Epithelial cell of umbilical artery (primary cell): ENCODE results near the gene ECSIT. TPM values are rescaled to one million over a fixed set of nuclear protein-coding genes. Genes with fewer than 3 reads are reported as not detected.

Source experiments
- total RNA-seq: library from RNA; depleted of rRNA; stranded (reverse); fragments of >200 nt; gene quantifications from 2 replicates; pipeline ENCODE4 v1.2.3, GENCODE V29; 2014

ECSIT gene, protein sequence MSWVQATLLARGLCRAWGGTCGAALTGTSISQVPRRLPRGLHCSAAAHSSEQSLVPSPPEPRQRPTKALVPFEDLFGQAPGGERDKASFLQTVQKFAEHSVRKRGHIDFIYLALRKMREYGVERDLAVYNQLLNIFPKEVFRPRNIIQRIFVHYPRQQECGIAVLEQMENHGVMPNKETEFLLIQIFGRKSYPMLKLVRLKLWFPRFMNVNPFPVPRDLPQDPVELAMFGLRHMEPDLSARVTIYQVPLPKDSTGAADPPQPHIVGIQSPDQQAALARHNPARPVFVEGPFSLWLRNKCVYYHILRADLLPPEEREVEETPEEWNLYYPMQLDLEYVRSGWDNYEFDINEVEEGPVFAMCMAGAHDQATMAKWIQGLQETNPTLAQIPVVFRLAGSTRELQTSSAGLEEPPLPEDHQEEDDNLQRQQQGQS
- total RNA-seq = 34.1 and 38.9 TPM in 2 replicates

DNA sequence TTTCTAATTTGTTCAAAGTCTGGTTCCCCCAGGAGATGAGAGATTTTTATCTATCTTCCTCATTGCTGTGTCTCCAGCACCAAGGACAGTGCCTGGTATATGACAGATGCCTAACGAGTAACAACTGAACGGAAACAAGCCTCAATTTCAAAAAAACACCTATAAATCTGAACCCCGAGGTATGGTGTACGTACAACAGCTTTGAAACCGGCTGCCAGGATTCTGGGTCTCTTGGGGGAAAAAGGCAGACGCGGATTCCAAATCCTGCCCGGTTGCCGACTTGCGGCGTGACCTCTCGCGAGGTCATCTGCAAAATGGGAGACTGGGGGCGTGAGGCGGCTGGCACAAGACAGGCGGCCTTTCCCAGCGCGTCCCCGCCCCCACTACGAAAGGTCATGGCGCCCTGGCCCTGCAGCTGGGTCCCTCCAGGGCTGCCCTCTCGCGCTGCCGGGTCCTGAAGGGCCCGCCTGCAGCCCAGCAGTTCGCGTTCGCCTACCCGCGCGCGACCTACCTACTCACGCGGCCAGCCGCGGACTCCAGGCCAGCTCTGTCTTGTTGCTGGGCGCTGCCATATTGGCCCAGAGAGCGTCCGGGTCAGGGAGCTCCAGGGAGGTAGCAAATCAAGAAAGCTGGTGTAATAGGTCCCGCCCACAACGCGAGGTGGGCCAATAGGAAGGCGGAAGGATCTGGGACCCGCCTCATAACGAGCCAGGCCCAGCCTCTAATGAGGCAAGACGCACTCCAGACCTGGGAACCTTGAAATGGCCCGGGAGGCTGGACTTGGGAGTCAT, at the start of gene ECSIT:
ECSIT (minus strand) TSS at position 584 of the 791 bp plus-strand sequence. CDS start 9,964 bp downstream, outside the sequence.

DNA sequence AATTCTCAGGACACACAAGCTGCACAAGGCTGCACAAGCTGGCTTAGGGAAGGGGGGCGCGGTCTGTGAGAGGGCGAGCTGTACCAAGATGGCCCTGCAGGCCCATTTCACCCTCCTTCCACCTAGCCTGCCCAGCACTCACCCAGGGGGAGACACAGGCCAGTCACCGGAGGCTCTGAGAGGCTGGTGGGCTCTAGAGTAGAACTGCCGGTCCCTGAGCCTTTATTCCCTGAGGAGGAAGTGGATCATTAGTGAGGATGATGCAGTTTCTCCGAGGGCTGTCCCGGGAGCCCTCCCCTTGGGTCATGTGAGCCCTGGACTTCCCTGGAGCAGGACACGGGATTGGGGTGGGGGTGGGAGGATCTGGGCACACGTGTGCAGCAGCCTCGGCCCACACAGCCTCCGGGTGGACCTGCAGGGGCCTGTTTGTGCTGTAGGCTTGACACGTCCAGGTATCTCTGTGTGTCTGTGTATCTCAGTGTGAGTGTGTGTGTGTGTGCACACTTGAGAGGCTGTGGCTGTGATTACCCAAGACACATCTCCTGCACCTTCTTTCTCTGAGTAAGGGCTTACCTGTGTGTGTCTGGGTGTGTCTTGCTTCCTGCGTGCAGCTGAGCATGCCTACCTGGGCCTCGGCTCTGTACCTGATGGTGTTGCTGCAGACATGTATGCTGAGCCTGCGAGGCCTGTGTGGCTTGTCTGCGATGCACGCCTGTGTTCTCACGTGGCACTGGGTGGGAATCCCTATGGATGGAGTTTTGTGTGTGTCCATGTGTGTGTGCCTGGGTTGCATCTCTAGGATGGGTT, 48.7 kb upstream of the ECSIT start, which contains the start of gene ACP5:
ACP5 (minus strand) TSS at position 195 of the 807 bp plus-strand sequence. CDS start 328 bp downstream, outside the sequence.

DNA sequence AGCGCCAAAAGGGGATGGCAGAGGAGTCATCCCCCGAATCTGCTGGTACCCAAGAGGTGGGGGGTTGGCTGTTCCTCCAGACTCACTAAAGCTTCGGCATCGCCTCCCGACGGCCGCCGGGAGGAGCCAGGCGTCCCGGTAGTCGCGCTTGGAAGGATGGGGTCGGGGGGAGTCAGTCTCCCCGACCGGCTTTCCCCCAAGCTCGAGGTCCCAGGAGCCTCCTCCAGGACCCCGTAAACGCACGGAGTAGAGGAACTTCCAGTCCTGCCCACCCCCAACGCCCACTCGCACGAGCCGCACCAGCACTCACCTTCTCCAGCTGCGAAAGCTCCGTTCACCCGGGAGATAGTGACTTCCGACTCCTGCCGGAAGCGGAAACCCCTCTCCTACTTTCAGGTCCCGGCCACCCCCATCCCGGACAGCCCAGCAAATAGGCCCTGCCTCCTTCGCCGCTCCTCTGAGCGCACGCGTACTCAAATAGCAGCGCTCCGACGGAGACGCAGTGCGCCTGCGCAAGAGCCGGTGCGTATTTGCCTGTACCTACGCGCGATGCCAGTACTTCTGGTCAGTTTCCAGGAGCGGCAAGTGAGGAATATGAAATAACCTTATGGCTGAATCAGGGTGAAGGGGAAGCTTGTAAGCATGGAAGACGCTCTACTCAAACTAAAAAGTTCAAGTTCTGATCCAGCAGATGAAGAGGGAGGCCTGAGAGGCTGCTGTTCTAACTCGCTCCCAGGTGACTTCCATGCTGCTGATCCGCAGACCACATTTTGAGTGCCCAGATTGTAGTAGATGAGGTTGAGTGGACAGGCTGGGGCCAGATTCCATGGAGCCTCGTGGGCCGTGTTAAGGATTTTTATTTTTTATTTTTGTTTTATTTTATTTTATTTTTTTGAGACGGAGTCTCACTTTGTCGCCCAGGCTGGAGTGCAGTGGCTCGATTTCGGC, 30.2 kb upstream of the ECSIT start, which contains the start of gene ELOF1:
ELOF1 (minus strand) TSS at position 350 of the 948 bp plus-strand sequence. CDS start 4,883 bp downstream, outside the sequence.

DNA sequence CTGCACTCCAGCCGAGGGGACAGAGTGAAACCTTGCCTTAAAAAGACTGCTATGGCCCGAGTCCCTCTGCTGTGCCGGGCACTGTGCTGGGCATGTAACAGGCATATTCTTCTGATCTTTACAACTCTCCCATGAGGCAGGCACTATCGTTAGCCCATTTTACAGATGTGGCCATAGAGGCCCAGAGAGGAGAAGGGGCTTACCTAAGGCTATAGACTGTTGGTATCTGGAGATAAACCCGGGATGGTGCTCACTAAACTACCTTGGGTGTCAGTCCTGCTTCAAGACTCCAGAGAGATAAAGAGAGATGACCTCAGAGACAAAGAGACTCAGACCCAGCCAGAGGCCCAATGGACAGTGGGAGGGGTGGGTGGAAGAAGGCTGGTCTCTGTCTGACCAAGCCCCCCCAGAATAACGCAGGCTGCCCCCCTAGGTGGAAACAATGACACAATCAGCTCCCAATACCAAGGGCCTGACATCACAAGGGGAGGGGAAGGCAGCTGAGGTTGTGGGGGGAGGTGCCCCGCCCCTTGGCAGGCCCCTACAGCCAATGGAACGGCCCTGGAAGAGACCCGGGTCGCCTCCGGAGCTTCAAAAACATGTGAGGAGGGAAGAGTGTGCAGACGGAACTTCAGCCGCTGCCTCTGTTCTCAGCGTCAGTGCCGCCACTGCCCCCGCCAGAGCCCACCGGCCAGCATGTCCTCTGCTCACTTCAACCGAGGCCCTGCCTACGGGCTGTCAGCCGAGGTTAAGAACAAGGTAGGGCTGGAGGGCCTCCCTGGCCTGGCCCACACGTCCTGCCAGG, 9.5 kb upstream of the ECSIT start, which contains the start of gene CNN1:
CNN1 (plus strand) TSS at position 620 of the 805 bp plus-strand sequence; CDS start at position 697, 77 bp downstream.

DNA sequence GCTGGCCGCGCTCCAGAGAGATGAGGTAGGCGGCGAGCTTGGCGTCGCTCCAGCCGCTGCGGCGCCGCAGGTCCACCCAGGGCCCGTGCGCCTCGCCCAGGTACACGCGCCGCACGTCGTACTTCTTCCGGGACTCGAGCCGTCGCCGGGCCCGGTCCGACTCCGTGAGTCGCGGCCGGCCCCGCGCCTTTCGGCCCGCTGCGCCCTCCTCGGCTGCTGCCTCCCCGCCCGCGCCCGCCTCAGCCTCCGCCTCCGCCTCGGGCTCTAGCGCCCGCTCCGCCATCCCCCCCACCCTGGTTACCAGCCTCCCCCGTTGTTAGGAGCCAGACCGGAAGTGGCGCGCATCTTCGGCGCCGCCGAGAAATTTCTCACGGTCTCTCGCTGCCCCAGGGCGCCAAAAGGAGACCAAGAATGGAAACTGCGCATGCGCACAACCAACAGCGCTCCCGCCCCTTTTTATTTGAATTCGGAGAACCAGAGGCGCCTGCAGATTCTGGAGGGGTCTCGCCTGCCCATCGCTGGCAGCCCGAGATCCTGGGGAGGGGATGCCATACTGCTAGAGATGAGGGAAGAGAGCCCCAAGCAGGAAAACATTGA, 23.3 kb downstream of the ECSIT start, which contains the start of gene ZNF653:
ZNF653 (minus strand) TSS at position 336 of the 597 bp plus-strand sequence; CDS start at position 283, 53 bp downstream.

DNA sequence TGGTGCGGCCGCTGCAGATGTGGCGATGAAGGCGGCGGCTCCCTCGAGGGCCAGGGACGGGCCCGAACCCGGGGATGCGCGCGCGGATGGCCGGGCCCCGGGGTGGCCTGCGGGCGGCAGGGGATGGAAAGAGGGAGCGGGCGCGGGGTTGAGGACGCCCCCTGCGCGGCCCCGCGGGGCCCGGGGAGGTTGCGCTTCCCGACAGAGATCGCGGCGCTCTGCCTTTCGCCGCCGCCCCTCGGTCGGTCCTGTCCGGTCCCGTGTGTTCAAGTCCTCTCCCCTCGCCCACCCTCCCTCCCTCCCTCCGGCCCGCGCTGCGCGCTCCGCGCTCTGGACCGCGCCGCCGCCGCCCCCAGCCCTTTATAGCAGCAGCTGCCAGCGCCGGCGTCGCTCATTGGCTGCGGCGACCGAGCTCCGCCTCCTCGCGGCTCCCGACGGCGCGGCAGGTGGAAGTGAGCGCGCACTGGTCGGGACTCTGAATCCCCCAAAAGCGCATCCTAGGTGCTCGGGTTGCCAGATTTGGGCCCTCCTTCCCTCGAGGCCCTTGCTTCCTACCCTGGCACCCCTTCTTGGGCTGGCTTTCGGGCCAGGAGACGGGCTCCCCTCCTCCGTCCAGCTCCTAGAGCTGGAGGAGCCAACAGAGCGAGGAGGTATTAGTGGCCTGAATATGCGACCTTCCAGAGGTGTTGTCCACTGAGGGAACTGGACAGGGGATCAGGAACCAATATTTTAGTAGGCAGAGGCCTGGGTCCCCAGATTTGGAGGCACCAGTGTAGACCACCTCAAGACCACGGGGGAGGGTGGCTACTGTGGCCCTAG, 48.0 kb downstream of the ECSIT start, which contains the start of gene ELAVL3:
ELAVL3 (minus strand) TSS at position 332 of the 819 bp plus-strand sequence. CDS start 438 bp downstream, outside the sequence.

Other genes starting within 250 kb of the ECSIT start
- gene TSPAN16, start 233.0 kb downstream of the ECSIT start, total RNA-seq = not detected in 2 replicates
- 31.8 and 32.2 TPM in 2 replicates for gene RAB3D, start 189.5 kb downstream of the ECSIT start, total RNA-seq
- gene TMEM205, start 182.9 kb downstream of the ECSIT start, total RNA-seq = 133 and 199 TPM in 2 replicates
- 3.8 and 6.2 TPM in 2 replicates for gene CCDC159, start 182.6 kb downstream of the ECSIT start, total RNA-seq
- 3.8 and 6.2 TPM in 2 replicates for gene PLPPR2, start 173.7 kb downstream of the ECSIT start, total RNA-seq
- gene SWSAP1, start 154.5 kb downstream of the ECSIT start, total RNA-seq = 0.61 and 0.65 TPM in 2 replicates
- 5.6 and 6.8 TPM in 2 replicates for gene EPOR, start 144.8 kb downstream of the ECSIT start, total RNA-seq
- gene RGL3, start 109.8 kb downstream of the ECSIT start, total RNA-seq = 2.1 and 3.2 TPM in 2 replicates
- under 0.01 TPM in 1 of 2 replicates, not detected in the other for gene ODAD3, start 94.0 kb downstream of the ECSIT start, total RNA-seq
- gene PRKCSH, start 93.5 kb downstream of the ECSIT start, total RNA-seq = 99.2 and 102 TPM in 2 replicates
- not detected in 2 replicates for gene ELAVL3, start 48.1 kb downstream of the ECSIT start, total RNA-seq
- gene ZNF653, start 23.3 kb downstream of the ECSIT start, total RNA-seq = 6.8 and 7.9 TPM in 2 replicates
- 0.32 and 2.0 TPM in 2 replicates for gene CNN1, start 9.7 kb upstream of the ECSIT start, total RNA-seq
- gene ELOF1, start 30.1 kb upstream of the ECSIT start, total RNA-seq = 24.5 and 30.2 TPM in 2 replicates
- not detected in 2 replicates for gene ACP5, start 48.5 kb upstream of the ECSIT start, total RNA-seq
- gene ZNF627, start 68.3 kb upstream of the ECSIT start, total RNA-seq = 21.9 and 25.7 TPM in 2 replicates
- 3.9 and 8.8 TPM in 2 replicates for gene ZNF823, start 209.8 kb upstream of the ECSIT start, total RNA-seq
- gene ZNF441, start 237.9 kb upstream of the ECSIT start, total RNA-seq = 4.5 and 8.7 TPM in 2 replicates